Astrocyte of the spinal cord (primary cell): Measurements from ENCODE around the gene CYTH3.
A peak's percentile ranks its signal among the peaks of the same experiment; 100 is the strongest.

Experiments
- DNase-seq: peaks from one replicate; pipeline ENCODE4 v3.0.0; 2011; ENCODE audit warnings: low read depth, low spot score
- H3K4me3 ChIP-seq: 2 replicates; pipeline ENCODE4 v1.5.1; 2011; ENCODE audit warnings: low read depth, mild to moderate bottlenecking, low read length, moderate library complexity
- CTCF ChIP-seq: IDR thresholded peaks from 2 replicates; pipeline ENCODE4 v1.5.1; 2012; ENCODE audit warnings: low read depth, mild to moderate bottlenecking, low read length, inconsistent platforms
- in situ Hi-C: cut with HindIII; loops from 2 replicates; pipeline ENCODE4 v1.10.0; 2017; ENCODE audit warnings: low sequenced_read_pairs

Gene CYTH3

GRCh38 chr7:6172910-6173295, 99.5 kb downstream of the CYTH3 start:
- H3K4me3 ChIP-seq, result no peak overlapping the region
- TF ChIP-seq CTCF, result no peak
- no peak for DNase-seq
- in situ Hi-C loops, result no loop called here

GRCh38 chr7:6172224-6172909, 100.1 kb downstream of the CYTH3 start:
- DNase-seq, result no peak
- no peak overlapping the region for H3K4me3 ChIP-seq
- in situ Hi-C loops, result no loop called here
- no peak for TF ChIP-seq CTCF

- DNase-seq, result no peak
- in situ Hi-C loops, result no loop called here
- no peak for TF ChIP-seq CTCF
- H3K4me3 ChIP-seq, result no peak overlapping the region
These were observed 100.7 kb downstream of the CYTH3 start for GRCh38 chr7:6171532-6172223.

GRCh38 chr7:6170571-6171531, 101.6 kb downstream of the CYTH3 start:
- no peak for TF ChIP-seq CTCF
- no peak for DNase-seq
- peak overlapping the region; percentile 3 for H3K4me3 ChIP-seq
- in situ Hi-C loops, result no loop called here

- H3K4me3 ChIP-seq, result peak overlapping the region; percentile 3
- TF ChIP-seq CTCF, result no peak
- in situ Hi-C loops, result no loop called here
These were observed 102.5 kb downstream of the CYTH3 start for GRCh38 chr7:6169805-6170520.

GRCh38 chr7:6168477-6168868, 104.0 kb downstream of the CYTH3 start:
- H3K4me3 ChIP-seq, result no peak overlapping the region
- no peak for TF ChIP-seq CTCF
- in situ Hi-C loops, result no loop called here
- no peak for DNase-seq

More at GRCh38 chr7:6169805-6170520, 102.5 kb downstream of the CYTH3 start:
- DNase-seq, result no peak
